GM06990 (cell line): ENCODE measurements around the gene FAXDC2.

Source experiments
- DNase-seq: peaks from one replicate; pipeline ENCODE4 v3.0.0-alpha.2; 2011; ENCODE audit not compliant: insufficient read length; ENCODE audit errors: extremely low read depth
- H3K27me3 ChIP-seq: replicated peaks from 2 replicates; pipeline ENCODE4 v1.6.0; 2011; ENCODE audit warnings: low read length; ENCODE audit not compliant: control insufficient read depth, insufficient read depth
- H3K36me3 ChIP-seq: 2 replicates; pipeline ENCODE4 v1.5.1; 2011; ENCODE audit warnings: low read length; ENCODE audit not compliant: control insufficient read depth, insufficient read depth
- H3K4me3 ChIP-seq: replicated peaks from 2 replicates; pipeline ENCODE4 v1.5.1; 2011; ENCODE audit warnings: low read depth, mild to moderate bottlenecking, control low read depth, low read length
- TF ChIP-seq, protein P1 (sequence below): IDR thresholded peaks from 2 replicates; pipeline ENCODE4 v1.5.1; 2011; ENCODE audit warnings: low read length, control low read depth, mild to moderate bottlenecking, inconsistent platforms; ENCODE audit not compliant: insufficient read depth, poor library complexity, severe bottlenecking

Gene FAXDC2

DNA sequence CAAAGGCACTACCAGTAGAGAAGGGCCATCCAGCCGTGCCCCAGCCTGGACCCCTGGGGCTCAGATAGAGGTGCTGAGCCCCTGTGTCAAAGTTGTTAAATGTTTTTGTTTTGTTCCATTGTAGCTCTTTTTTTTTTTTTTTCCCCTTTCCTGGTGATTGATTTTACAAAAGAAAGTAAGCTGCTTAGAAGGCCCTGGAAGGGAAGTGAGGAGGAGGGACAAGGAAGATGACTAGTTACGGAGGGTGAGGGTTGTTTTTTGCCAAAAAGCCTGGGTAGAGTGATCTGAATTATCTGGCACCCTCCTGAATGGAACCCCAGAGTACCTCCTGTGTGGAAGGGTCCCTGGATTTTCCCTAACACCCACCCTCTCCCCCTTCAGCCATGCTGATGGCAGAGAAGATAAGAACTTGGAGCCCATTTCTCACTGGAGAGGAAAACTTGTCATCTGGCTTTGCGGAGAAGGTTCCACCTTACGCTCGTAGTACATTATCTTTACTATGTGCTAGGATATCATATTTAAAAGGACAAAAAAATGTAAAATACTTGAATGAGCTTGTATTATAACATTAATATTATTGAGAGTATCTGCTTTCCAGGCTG is 33.4 kb downstream of the FAXDC2 start:
- TF ChIP-seq, protein P1, sequence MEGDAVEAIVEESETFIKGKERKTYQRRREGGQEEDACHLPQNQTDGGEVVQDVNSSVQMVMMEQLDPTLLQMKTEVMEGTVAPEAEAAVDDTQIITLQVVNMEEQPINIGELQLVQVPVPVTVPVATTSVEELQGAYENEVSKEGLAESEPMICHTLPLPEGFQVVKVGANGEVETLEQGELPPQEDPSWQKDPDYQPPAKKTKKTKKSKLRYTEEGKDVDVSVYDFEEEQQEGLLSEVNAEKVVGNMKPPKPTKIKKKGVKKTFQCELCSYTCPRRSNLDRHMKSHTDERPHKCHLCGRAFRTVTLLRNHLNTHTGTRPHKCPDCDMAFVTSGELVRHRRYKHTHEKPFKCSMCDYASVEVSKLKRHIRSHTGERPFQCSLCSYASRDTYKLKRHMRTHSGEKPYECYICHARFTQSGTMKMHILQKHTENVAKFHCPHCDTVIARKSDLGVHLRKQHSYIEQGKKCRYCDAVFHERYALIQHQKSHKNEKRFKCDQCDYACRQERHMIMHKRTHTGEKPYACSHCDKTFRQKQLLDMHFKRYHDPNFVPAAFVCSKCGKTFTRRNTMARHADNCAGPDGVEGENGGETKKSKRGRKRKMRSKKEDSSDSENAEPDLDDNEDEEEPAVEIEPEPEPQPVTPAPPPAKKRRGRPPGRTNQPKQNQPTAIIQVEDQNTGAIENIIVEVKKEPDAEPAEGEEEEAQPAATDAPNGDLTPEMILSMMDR, result no peak
- peaks cover 43% of the 10 kb centered on the region for H3K36me3 ChIP-seq
- H3K27me3 ChIP-seq, result no peaks in the 10 kb centered on the region
- no peak for DNase-seq
- no peak overlapping the region for H3K4me3 ChIP-seq

DNA sequence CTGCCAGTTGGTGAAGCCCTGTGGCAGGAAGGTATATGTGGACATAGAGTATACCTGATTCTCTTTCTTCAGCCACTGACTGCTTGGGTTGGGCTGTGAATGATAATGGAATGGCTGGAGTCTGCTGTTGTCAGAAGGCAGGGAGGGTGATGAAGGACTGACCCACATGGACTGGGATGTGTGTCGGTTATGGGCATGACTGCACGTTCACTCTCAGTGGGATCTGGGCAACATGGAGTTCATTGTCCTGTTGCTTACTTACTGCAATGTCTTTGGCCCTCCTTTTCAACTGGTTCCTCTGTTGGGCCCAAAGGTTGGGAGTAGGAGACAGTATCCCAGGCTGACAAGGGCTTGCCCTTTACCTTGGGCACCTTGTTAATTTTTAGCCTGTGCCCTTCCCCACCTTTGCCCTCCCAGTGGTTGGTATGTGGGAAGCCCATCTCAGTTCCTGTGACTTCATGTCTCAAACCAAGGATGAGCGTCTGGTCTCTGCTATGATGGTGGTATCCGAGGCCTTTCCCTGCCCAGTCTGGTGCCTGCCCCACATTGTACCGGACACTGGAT is 34.6 kb downstream of the FAXDC2 start:
- TF ChIP-seq, protein P1, result no peak
- H3K36me3 ChIP-seq, result peaks cover 52% of the 10 kb centered on the region
- no peaks in the 10 kb centered on the region for H3K27me3 ChIP-seq
- H3K4me3 ChIP-seq, result no peak overlapping the region
- no peak for DNase-seq

DNA sequence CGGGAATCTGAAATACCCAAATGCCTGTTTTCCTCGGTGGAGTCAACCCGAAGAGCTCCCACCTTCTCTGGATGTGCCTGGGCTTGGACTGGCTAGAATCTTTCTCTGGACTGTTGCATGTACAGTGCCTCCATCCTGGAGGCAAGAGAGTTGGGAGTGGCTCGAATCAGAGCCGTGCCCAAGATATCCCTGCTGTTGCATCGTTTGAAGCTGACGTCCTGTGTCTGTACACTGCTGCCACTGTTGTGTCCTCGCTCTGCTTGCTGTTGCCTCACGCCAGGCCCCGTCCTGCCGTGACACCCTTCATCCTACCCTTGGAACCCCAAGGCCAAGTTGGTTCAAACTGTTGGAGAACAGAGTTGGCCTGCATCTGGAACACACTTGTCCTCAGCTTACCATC is 35.4 kb downstream of the FAXDC2 start:
- Histone ChIP-seq H3K36me3 (peaks cover 48% of the 10 kb centered on the region), H3K27me3 (no peaks in the 10 kb centered on the region), H3K4me3 (no peak overlapping the region)
- no peak for DNase-seq
- TF ChIP-seq, protein P1, result no peak

DNA sequence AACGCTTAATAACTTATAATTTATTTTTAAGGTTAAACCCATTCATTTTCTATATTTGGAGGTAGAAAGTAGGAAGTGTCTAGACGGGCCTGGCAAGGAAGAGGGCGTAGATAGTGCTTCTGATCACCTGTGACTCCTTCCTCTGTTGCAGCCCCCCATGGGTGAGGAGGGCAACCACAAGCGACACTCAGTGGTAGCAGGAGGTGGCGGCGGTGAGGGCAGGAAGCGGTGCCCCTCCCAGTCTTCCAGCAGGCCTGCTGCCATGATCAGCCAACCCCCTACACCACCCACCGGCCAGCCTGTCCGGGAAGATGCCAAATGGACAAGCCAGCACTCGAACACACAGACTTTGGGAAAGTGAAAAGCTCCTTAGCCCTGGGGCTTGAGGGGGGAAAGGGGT is 36.7 kb downstream of the FAXDC2 start:
- H3K36me3 ChIP-seq, result peaks cover 44% of the 10 kb centered on the region
- TF ChIP-seq, protein P1, result no peak
- no peaks in the 10 kb centered on the region for H3K27me3 ChIP-seq
- DNase-seq, result no peak
- H3K4me3 ChIP-seq, result no peak overlapping the region

DNA sequence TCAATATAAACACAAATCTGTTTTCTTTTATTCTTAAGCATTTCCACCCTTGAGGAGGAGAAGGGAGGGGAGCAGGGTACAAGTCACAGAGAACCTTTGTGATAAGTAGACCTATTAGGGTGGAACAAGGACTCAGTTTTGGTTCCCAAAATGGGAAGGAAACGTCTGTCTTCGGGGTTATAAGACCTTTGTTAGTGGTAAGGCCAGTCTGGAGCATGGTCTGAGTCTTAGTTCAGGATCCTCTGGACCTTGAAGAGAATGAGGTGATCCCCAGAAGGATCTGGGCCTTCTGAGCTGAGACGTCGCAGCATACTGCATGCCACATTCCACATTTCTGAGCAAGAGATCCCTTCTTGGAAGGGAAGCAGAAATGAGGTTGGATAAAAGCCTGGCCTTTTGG is 37.2 kb downstream of the FAXDC2 start:
- Histone ChIP-seq H3K27me3 (no peaks in the 10 kb centered on the region), H3K36me3 (peaks cover 47% of the 10 kb centered on the region), H3K4me3 (no peak overlapping the region)
- TF ChIP-seq, protein P1, result no peak
- DNase-seq, result no peak
